ENCODE measurements around the gene GPR12. TPM values are rescaled to one million over a fixed set of nuclear protein-coding genes. Genes with fewer than 3 reads are reported as not detected.

Gene GPR12, protein sequence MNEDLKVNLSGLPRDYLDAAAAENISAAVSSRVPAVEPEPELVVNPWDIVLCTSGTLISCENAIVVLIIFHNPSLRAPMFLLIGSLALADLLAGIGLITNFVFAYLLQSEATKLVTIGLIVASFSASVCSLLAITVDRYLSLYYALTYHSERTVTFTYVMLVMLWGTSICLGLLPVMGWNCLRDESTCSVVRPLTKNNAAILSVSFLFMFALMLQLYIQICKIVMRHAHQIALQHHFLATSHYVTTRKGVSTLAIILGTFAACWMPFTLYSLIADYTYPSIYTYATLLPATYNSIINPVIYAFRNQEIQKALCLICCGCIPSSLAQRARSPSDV
- total RNA-seq (not detected in 2 replicates), polyA plus RNA-seq (not detected in 2 replicates)

DNA sequence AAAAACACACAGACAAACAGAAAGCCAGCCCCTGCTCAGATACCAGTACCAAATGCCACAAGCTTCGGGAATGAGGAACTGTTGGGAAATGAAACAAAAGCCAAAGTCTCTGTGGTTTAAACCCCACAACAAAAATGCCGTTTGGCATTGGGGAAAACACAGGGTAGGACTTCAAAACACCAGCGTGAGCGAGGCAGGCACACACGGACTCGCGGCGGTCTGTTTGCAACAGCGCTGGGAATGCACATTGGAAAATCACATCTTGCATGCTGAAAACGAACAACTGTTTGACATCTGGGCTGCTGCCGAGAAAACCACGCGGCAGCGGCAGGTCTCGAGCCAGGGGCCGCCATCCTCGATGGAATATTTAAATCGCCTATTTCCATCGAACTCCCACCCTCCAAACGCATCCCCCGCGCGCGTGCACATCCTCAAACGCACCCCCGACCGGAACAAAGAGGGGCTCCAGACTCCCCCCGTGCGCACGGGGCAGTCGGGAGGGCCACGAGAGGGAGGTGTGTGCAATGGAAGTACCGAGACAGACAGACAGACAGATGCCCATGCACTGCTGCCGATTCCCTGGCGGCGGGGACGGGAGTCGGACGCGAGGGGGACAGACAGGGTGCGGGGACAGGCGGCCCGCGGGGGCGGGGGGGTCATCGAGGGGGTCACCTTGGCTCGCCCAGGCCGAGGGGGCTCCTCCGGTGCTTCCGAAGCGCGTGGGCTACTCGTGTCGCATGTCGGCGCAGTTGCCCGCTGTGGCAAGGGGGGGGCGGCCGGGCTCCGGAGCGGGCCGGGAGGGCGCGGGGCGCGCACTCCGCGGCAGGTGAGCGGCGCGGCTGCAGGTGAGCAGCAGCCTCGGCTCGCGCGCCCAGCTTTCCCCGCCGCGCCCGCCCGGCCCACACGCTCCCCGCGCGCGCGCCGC, at the start of gene GPR12:
Gene GPR12 (minus strand): TSS at position 880 of the 925 bp plus-strand sequence. CDS start 959 bp downstream, outside the sequence.
- no peak within 1 kb of the TSS for H3K27ac ChIP-seq
- TF ChIP-seq EZH2 (IDR thresholded peaks at IDR 0.05; ENCODE audit: borderline replicate concordance) (peak; percentile 93), CTCF (IDR thresholded peaks at IDR 0.05; ENCODE audit: poor library complexity) (no peak)
- no peaks in the 10 kb centered on the region for H3K79me2 ChIP-seq
- H4K20me1 ChIP-seq (ENCODE audit: insufficient read depth, poor library complexity, severe bottlenecking), result no peaks in the 10 kb centered on the region
- H3K4me2 ChIP-seq, result peak within 1 kb of the TSS; percentile 91
- no peaks in the 10 kb centered on the region for H3K36me3 ChIP-seq (replicated peaks; ENCODE audit: insufficient read depth, low read depth)
- H3K27me3 ChIP-seq, result peaks cover 88% of the 10 kb centered on the region
- no peak for DNase-seq (ENCODE audit: low spot score)
- H3K4me1 ChIP-seq (ENCODE audit: insufficient read depth), result peaks cover 4% of the 10 kb centered on the region
- 3% methylated on average over 39 of the region's 87 CpGs for WGBS (ENCODE audit: low lambda C conversion rate, missing lambda C conversion rate)
- peak within 1 kb of the TSS; percentile 40 for H2AFZ ChIP-seq
- peak within 1 kb of the TSS; percentile 36 for H3K4me3 ChIP-seq
- H3K9me2 ChIP-seq (replicated peaks; ENCODE audit: insufficient read depth), result no peaks in the 10 kb centered on the region
- no peaks in the 10 kb centered on the region for H3K9me3 ChIP-seq (ENCODE audit: low read depth)

DNA sequence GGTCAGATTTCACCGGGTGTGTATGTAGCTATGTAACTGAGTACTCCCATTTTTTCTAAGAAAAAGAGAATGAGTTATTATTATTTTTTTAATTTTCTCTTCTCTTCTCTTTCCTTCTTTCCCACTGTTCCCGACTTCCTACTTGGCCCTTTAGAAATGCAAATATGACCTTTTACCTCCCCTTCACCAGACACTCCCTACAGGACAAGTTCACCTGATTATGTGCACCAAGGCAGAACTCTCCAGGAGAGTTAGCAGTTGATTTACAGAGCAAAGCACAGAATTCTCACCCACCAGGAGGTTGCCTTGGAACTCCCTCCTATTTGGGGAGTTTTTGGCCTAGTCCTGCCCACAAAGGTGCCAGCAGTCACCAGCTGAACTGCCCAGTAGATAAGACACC, 49.5 kb upstream of the GPR12 start:
- H3K9me2 ChIP-seq (replicated peaks; ENCODE audit: insufficient read depth), result no peaks in the 10 kb centered on the region
- DNase-seq (ENCODE audit: low spot score), result no peak
- no peaks in the 10 kb centered on the region for H3K9me3 ChIP-seq (ENCODE audit: low read depth)
- peak overlapping the region; percentile 49 for H3K4me2 ChIP-seq
- no peak overlapping the region for H2AFZ ChIP-seq
- 48% methylated on average over 2 of the region's 2 CpGs for WGBS (ENCODE audit: low lambda C conversion rate, missing lambda C conversion rate)
- H3K27me3 ChIP-seq, result no peaks in the 10 kb centered on the region
- H3K4me1 ChIP-seq (ENCODE audit: insufficient read depth), result no peaks in the 10 kb centered on the region
- H4K20me1 ChIP-seq (ENCODE audit: insufficient read depth, poor library complexity, severe bottlenecking), result no peaks in the 10 kb centered on the region
- TF ChIP-seq CTCF (IDR thresholded peaks at IDR 0.05; ENCODE audit: poor library complexity), result no peak
- TF ChIP-seq EZH2phosphoT487 (IDR thresholded peaks at IDR 0.05; ENCODE audit: low read depth, severe bottlenecking, unreplicated experiment), result no peak
- TF ChIP-seq EZH2 (IDR thresholded peaks at IDR 0.05; ENCODE audit: borderline replicate concordance), result no peak
- H3K27ac ChIP-seq, result no peak overlapping the region
- no peak overlapping the region for H3K4me3 ChIP-seq
- no peaks in the 10 kb centered on the region for H3K79me2 ChIP-seq
- H3K36me3 ChIP-seq (replicated peaks; ENCODE audit: insufficient read depth, low read depth), result no peaks in the 10 kb centered on the region

DNA sequence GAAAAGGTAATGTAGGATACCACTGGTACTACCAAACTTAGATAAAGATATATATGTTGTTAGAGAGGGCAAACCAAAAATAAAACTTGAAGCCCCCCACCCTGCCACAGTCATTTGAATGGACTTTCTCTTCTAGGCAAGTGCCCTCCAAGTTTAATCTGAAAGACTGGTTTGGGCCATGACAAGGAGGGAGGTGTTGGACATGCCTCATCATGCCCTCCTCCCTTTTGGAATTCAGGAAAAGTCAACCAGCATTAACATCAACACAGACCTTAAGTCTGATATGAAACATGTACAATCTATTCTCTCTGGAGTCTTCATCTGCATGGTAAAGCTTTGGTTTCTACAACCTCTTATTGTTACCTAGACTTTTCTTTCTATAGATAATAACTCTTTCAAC, 46.3 kb upstream of the GPR12 start:
- H2AFZ ChIP-seq, result no peak overlapping the region
- H3K79me2 ChIP-seq, result no peaks in the 10 kb centered on the region
- TF ChIP-seq EZH2phosphoT487 (IDR thresholded peaks at IDR 0.05; ENCODE audit: low read depth, severe bottlenecking, unreplicated experiment), result no peak
- no peak for TF ChIP-seq EZH2 (IDR thresholded peaks at IDR 0.05; ENCODE audit: borderline replicate concordance)
- no peak for TF ChIP-seq CTCF (IDR thresholded peaks at IDR 0.05; ENCODE audit: poor library complexity)
- no peaks in the 10 kb centered on the region for H3K9me2 ChIP-seq (replicated peaks; ENCODE audit: insufficient read depth)
- H3K4me3 ChIP-seq, result no peak overlapping the region
- no peaks in the 10 kb centered on the region for H3K4me1 ChIP-seq (ENCODE audit: insufficient read depth)
- H4K20me1 ChIP-seq (ENCODE audit: insufficient read depth, poor library complexity, severe bottlenecking), result no peaks in the 10 kb centered on the region
- no peaks in the 10 kb centered on the region for H3K36me3 ChIP-seq (replicated peaks; ENCODE audit: insufficient read depth, low read depth)
- H3K4me2 ChIP-seq, result no peak overlapping the region
- H3K27me3 ChIP-seq, result no peaks in the 10 kb centered on the region
- no peak overlapping the region for H3K27ac ChIP-seq
- DNase-seq (ENCODE audit: low spot score), result no peak
- no peaks in the 10 kb centered on the region for H3K9me3 ChIP-seq (ENCODE audit: low read depth)
